NB4 (cell line): ENCODE data around the gene C3orf22.

Experiments
- DNase-seq: peaks from one replicate; pipeline ENCODE4 v3.0.0; 2010; ENCODE audit warnings: low read depth
- H3K4me3 ChIP-seq: one replicate; pipeline ENCODE4 v1.5.1; 2011; ENCODE audit warnings: mild to moderate bottlenecking, low read depth, low read length, moderate library complexity
- CTCF ChIP-seq: IDR thresholded peaks from one replicate; pipeline ENCODE4 v1.5.1; 2012; ENCODE audit warnings: low read depth, low read length
- MAX ChIP-seq: IDR thresholded peaks from 2 replicates; pipeline ENCODE4 v1.6.1; 2011; ENCODE audit warnings: low read depth, low read length
- MYC ChIP-seq: IDR thresholded peaks from 2 replicates; pipeline ENCODE4 v1.6.1; 2011; ENCODE audit warnings: low read depth, low read length
- POLR2A ChIP-seq: IDR thresholded peaks from 2 replicates; pipeline ENCODE4 v1.6.1; 2011; ENCODE audit warnings: mild to moderate bottlenecking; ENCODE audit not compliant: insufficient read length; ENCODE audit errors: extremely low read depth

C3orf22 gene

GRCh38 chr3:126524429-126524988 is 34.2 kb downstream of the C3orf22 start:
- peak overlapping the region; percentile 54 for H3K4me3 ChIP-seq
- TF ChIP-seq MYC (no peak), POLR2A (peak; percentile 15), CTCF (peak; percentile 4)
- peak; percentile 74 for DNase-seq

GRCh38 chr3:126523745-126524428 is 34.8 kb downstream of the C3orf22 start, which contains the start of gene CHST13:
CHST13 (plus strand) TSS chr3:126524155; CDS start chr3:126524333, 178 bp downstream.
- TF ChIP-seq CTCF (no peak), MYC (peak; percentile 42; the same call in 1 of the 2 replicates), MAX (no peak), POLR2A (peak; percentile 40)
- peak within 1 kb of the TSS; percentile 54 for H3K4me3 ChIP-seq
- DNase-seq = peak; percentile 84

- peak; percentile 54 for DNase-seq
- no peak overlapping the region for H3K4me3 ChIP-seq
- TF ChIP-seq POLR2A = no peak
- no peak for TF ChIP-seq MYC
- TF ChIP-seq MAX = no peak
- peak; percentile 68 for TF ChIP-seq CTCF
Measured at GRCh38 chr3:126522363-126522788, 36.4 kb downstream of the C3orf22 start.

- DNase-seq = no peak
- TF ChIP-seq CTCF (no peak), MYC (no peak), POLR2A (no peak), MAX (no peak)
Measured at GRCh38 chr3:126521122-126521891, 37.4 kb downstream of the C3orf22 start.

GRCh38 chr3:126519506-126520455 is 39.0 kb downstream of the C3orf22 start:
- TF ChIP-seq CTCF = no peak
- TF ChIP-seq POLR2A = no peak
- no peak for TF ChIP-seq MYC
- no peak for TF ChIP-seq MAX
- DNase-seq = no peak
- H3K4me3 ChIP-seq = no peak overlapping the region

More at GRCh38 chr3:126521122-126521891, 37.4 kb downstream of the C3orf22 start:
- no peak overlapping the region for H3K4me3 ChIP-seq
